Measurements from ENCODE around the gene COL4A6.

Gene COL4A6

GRCh38 chrX:108165383-108166111 lies 272.7 kb downstream of the COL4A6 start:
- no peak for DNase-seq (ENCODE audit: low read depth)
- no peak overlapping the region for H3K4me3 ChIP-seq (ENCODE audit: low read depth, low read length)
- TF ChIP-seq, protein P1, sequence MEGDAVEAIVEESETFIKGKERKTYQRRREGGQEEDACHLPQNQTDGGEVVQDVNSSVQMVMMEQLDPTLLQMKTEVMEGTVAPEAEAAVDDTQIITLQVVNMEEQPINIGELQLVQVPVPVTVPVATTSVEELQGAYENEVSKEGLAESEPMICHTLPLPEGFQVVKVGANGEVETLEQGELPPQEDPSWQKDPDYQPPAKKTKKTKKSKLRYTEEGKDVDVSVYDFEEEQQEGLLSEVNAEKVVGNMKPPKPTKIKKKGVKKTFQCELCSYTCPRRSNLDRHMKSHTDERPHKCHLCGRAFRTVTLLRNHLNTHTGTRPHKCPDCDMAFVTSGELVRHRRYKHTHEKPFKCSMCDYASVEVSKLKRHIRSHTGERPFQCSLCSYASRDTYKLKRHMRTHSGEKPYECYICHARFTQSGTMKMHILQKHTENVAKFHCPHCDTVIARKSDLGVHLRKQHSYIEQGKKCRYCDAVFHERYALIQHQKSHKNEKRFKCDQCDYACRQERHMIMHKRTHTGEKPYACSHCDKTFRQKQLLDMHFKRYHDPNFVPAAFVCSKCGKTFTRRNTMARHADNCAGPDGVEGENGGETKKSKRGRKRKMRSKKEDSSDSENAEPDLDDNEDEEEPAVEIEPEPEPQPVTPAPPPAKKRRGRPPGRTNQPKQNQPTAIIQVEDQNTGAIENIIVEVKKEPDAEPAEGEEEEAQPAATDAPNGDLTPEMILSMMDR (IDR thresholded peaks at IDR 0.05; ENCODE audit: low read depth, low read length, missing control alignments), result peak; percentile 26

DNA sequence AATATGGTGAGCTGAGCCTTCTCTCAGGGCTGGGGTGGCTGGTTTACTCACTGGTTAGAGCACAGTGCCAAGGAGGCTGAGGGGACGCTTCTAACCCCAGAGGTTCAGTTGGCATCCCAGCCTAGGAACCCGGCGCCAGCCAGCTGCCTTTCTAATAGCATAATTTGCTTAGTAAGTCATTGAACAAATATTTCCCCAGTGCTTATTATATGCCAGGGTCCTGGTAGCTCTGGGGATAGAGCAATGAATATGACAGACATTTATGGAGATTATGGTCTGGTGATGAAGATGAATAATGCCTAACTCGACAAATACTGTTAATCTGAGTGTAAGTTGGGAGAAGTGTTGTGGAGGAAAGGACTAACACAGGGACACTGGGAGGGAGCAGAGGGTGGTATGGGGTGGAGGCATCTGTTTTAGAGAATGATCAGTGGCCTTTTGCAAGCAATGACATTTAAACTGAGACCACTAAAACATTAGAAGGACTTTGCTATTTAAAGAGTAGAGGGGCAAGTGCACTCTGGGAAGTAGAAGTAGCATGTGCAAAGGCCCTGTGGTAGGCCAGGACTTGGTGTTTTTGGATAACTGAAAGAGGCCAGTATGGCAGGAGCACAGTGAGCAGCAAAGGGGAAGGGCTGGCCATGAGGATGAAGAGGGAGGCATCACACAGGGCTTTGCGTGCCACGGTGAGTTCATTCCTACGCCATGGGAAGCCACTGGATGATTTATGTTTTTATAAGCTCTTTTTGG lies 274.7 kb downstream of the COL4A6 start:
- DNase-seq (ENCODE audit: low read depth), result no peak
- TF ChIP-seq, protein P1 (IDR thresholded peaks at IDR 0.05; ENCODE audit: low read depth, low read length, missing control alignments), result no peak
- no peak overlapping the region for H3K4me3 ChIP-seq (ENCODE audit: low read depth, low read length)

GRCh38 chrX:108162265-108162664 lies 276.0 kb downstream of the COL4A6 start:
- no peak for DNase-seq (ENCODE audit: low read depth)
- TF ChIP-seq, protein P1 (IDR thresholded peaks at IDR 0.05; ENCODE audit: low read depth, low read length, missing control alignments), result no peak
- H3K4me3 ChIP-seq (ENCODE audit: low read depth, low read length), result no peak overlapping the region

DNA sequence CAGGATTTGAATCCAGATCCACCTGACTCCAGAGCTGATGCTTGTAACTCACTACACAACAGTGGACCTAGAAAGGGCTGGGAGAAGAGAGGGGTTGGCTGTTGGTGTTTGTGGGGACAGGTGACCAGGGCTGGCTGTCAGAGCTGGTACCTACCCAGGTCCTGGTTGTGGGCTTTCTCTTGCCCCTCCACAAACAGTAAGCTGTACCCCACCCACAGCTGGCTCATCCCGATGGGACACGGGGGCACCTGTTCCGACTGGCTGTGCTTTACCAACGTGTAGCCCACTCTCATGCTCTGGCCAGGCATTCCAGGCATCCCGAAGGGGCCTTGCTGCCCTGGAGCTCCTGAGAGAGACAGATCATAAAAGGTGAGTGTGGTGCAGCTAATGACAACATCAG lies 277.9 kb downstream of the COL4A6 start:
- TF ChIP-seq, protein P1 (IDR thresholded peaks at IDR 0.05; ENCODE audit: low read depth, low read length, missing control alignments), result no peak
- no peak overlapping the region for H3K4me3 ChIP-seq (ENCODE audit: low read depth, low read length)
- no peak for DNase-seq (ENCODE audit: low read depth)

GRCh38 chrX:108159028-108159670 lies 279.1 kb downstream of the COL4A6 start:
- no peak overlapping the region for H3K4me3 ChIP-seq (ENCODE audit: low read depth, low read length)
- DNase-seq (ENCODE audit: low read depth), result no peak
- TF ChIP-seq, protein P1 (IDR thresholded peaks at IDR 0.05; ENCODE audit: low read depth, low read length, missing control alignments), result no peak

DNA sequence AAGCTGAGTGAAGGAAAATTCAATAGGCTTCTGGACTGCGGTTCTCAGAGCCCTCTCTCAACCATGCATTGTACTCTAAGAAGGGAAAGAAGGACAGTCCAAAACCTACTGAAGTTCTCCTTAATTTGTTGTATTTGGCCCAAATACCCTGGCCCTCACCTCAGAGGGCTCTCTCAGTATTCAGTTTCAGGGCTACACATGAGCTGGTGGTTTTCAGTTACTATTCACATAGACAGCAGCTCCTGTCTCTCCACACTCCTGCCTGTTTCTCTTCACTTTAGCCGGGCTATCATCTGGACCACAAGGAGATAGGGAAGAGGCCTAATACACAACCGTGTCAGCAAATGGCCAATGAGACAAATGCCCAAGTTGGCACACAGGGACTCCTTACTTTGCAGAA lies 280.6 kb downstream of the COL4A6 start:
- TF ChIP-seq, protein P1 (IDR thresholded peaks at IDR 0.05; ENCODE audit: low read depth, low read length, missing control alignments), result no peak
- no peak for DNase-seq (ENCODE audit: low read depth)
- no peak overlapping the region for H3K4me3 ChIP-seq (ENCODE audit: low read depth, low read length)
